HL-60 (cell line): ENCODE data around the gene CNTNAP2.

Experiments
- GABPA ChIP-seq: IDR thresholded peaks from 2 replicates; pipeline ENCODE4 v1.6.1; 2012; ENCODE audit warnings: low read depth
- TF ChIP-seq, protein P1 (sequence below): IDR thresholded peaks from one replicate; pipeline ENCODE4 v1.5.1; 2011; ENCODE audit warnings: low read length, control low read depth, inconsistent platforms; ENCODE audit not compliant: insufficient read depth

DNA sequence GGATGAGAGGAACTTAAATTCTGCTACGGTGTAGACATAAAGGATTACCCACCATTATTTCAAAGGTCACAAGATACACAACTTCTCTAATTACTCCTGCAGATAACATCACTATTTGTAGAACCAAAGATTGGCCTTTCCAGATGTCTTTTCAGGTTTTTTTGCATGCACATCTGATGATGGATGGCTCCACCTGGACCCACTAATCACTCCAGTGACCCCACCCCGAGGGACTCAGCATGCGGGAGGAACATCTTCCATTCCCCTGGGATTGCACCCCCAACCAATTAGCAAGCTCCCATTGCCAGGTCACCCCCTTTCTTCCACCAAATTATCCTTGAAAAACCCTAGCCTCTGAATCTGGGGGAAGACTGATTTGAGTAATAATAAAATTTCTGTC lies 608.9 kb downstream of the CNTNAP2 start:
- no peak for TF ChIP-seq GABPA
- TF ChIP-seq, protein P1, sequence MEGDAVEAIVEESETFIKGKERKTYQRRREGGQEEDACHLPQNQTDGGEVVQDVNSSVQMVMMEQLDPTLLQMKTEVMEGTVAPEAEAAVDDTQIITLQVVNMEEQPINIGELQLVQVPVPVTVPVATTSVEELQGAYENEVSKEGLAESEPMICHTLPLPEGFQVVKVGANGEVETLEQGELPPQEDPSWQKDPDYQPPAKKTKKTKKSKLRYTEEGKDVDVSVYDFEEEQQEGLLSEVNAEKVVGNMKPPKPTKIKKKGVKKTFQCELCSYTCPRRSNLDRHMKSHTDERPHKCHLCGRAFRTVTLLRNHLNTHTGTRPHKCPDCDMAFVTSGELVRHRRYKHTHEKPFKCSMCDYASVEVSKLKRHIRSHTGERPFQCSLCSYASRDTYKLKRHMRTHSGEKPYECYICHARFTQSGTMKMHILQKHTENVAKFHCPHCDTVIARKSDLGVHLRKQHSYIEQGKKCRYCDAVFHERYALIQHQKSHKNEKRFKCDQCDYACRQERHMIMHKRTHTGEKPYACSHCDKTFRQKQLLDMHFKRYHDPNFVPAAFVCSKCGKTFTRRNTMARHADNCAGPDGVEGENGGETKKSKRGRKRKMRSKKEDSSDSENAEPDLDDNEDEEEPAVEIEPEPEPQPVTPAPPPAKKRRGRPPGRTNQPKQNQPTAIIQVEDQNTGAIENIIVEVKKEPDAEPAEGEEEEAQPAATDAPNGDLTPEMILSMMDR: no peak
